Endothelial cell of coronary artery (primary cell): ENCODE measurements around the gene TAF5L. TPM values are rescaled to one million over a fixed set of nuclear protein-coding genes. Genes with fewer than 3 reads are reported as not detected.

Experiments
- total RNA-seq: library from RNA; depleted of rRNA; stranded (reverse); fragments of >200 nt; gene quantifications from 2 replicates; pipeline ENCODE4 v1.2.3, GENCODE V29; 2014

Gene TAF5L
- 19.1 and 21.4 TPM in 2 replicates for total RNA-seq

GRCh38 chr1:229625915-229626831 lies at the start of gene TAF5L, which contains the start of gene URB2:
TSS of gene TAF5L (minus strand) at chr1:229626122. CDS start at chr1:229614482, 11,640 bp downstream.
TSS of gene URB2 (plus strand) at chr1:229626247. CDS start at chr1:229627634, 1,387 bp downstream.

GRCh38 chr1:229558460-229559335 lies 67.2 kb downstream of the TAF5L start, which contains the start of gene ABCB10:
TSS of gene ABCB10 (minus strand) at chr1:229558707. CDS start at chr1:229558652, 55 bp downstream.

Other genes with a start within 250 kb of the TAF5L start
- not detected in 2 replicates for gene ACTA1, start 192.0 kb downstream of the TAF5L start, total RNA-seq
- gene NUP133, start 117.8 kb downstream of the TAF5L start, total RNA-seq: 29.8 and 32.5 TPM in 2 replicates
- gene ABCB10, start 67.4 kb downstream of the TAF5L start, total RNA-seq: 17.0 and 18.3 TPM in 2 replicates
- 14.0 and 15.0 TPM in 2 replicates for gene URB2, start 125 bp upstream of the TAF5L start, total RNA-seq